CD4-positive, alpha-beta memory T cell (primary cell): Measurements from ENCODE around the gene DGKG. TPM values are rescaled to one million over a fixed set of nuclear protein-coding genes. Genes with fewer than 3 reads are reported as not detected.

Source experiments
- CTCF ChIA-PET: fragments of 350-600 bp; sonication (Branson Sonifier 250); formaldehyde crosslinking; loops from one replicate; lab custom pipeline; 2021; ENCODE audit warnings: inconsistent platforms; ENCODE audit not compliant: partially characterized antibody; lab: Charles Lee
- POLR2A ChIA-PET: fragments of 350-600 bp; sonication (Branson Sonifier 250); formaldehyde crosslinking; loops from one replicate; lab custom pipeline; 2021; ENCODE audit not compliant: partially characterized antibody; lab: Charles Lee
- DNase-seq, 5 donors: peaks; one replicate each; pipeline versions ENCODE4 v3.0.0 to v3.0.0-alpha.2; 2020 to 2022; ENCODE audit warnings: mixed read lengths in 1 of 5
- H3K27ac ChIP-seq: one replicate; pipeline ENCODE4 v1.7.0; 2013; ENCODE audit warnings: low read depth, low read length
- H3K27me3 ChIP-seq: 2 replicates; pipeline ENCODE4 v1.7.0; 2013; ENCODE audit warnings: mild to moderate bottlenecking, low read length, moderate library complexity; ENCODE audit not compliant: insufficient read depth
- H3K36me3 ChIP-seq: 2 replicates; pipeline ENCODE4 v1.7.0; 2013; ENCODE audit warnings: mild to moderate bottlenecking, low read length, moderate library complexity; ENCODE audit not compliant: insufficient read depth
- H3K4me1 ChIP-seq: 2 replicates; pipeline ENCODE4 v1.7.0; 2013; ENCODE audit warnings: mild to moderate bottlenecking, low read length, moderate library complexity; ENCODE audit not compliant: insufficient read depth
- H3K4me3 ChIP-seq, 2 donors: one replicate each; pipeline ENCODE4 v1.7.0; 2013; ENCODE audit warnings: low read length in 2 of 2, mild to moderate bottlenecking in 1 of 2
- H3K9me3 ChIP-seq, 2 donors: one replicate each; pipeline ENCODE4 v1.7.0; 2013; ENCODE audit warnings: low read length in 2 of 2, control low read depth in 1 of 2; ENCODE audit not compliant: control insufficient read depth in 1 of 2
- H3K27ac Mint-ChIP-seq, 7 donors: one replicate each; pipeline ENCODE4 v1.8.0; 2020 to 2021; ENCODE audit warnings: mixed read lengths in 7 of 7, mild to moderate bottlenecking in 6 of 7, inconsistent platforms in 3 of 7, moderate library complexity in 3 of 7
- H3K27me3 Mint-ChIP-seq, 2 donors: one replicate each; pipeline ENCODE4 v1.8.0; 2020 to 2021; ENCODE audit warnings: mixed read lengths in 2 of 2
- H3K36me3 Mint-ChIP-seq, 2 donors: one replicate each; pipeline ENCODE4 v1.8.0; 2020 to 2021; ENCODE audit warnings: mixed read lengths in 2 of 2, inconsistent platforms in 1 of 2, mild to moderate bottlenecking in 1 of 2
- H3K4me1 Mint-ChIP-seq, 4 donors: one replicate each; pipeline ENCODE4 v1.8.0; 2020 to 2021; ENCODE audit warnings: mixed read lengths in 4 of 4, mild to moderate bottlenecking in 1 of 4
- H3K4me3 Mint-ChIP-seq, 8 donors: one replicate each; pipeline ENCODE4 v1.8.0; 2020 to 2021; ENCODE audit warnings: mixed read lengths in 8 of 8, mild to moderate bottlenecking in 7 of 8, moderate library complexity in 6 of 8, inconsistent platforms in 3 of 8
- H3K9me3 Mint-ChIP-seq, 8 donors: one replicate each; pipeline ENCODE4 v1.8.0; 2020 to 2021; ENCODE audit warnings: mixed read lengths in 8 of 8, mild to moderate bottlenecking in 5 of 8, inconsistent platforms in 3 of 8, moderate library complexity in 1 of 8
- intact Hi-C: fragments of 100-400 bp; cut with micrococcal nuclease; formaldehyde crosslinking; loops from one replicate; pipeline ENCODE4 v1.15.1; 2023
- polyA plus RNA-seq, 2 donors: library from polyadenylated mRNA; unstranded; fragments of 300-500 nt; fragmentation: Illumina TruSeq; gene quantifications; one replicate each; pipeline ENCODE4 v1.2.3, GENCODE V29; 2021
- total RNA-seq, 2 experiments: library from RNA; stranded (reverse); gene quantifications; one replicate each; pipeline ENCODE4 v1.2.3, GENCODE V29; 2021

DGKG gene
- total and polyA plus RNA-seq, 4 experiments from 2014 or later: 0.75 TPM; not detected in 3

- ChIA-PET CTCF (interaction anchor here (0.9 to 12.1 kb wide), 6 partner anchors 9 to 356 kb away, joined by 3 to 333 read pairs (median 6); no protein-coding TSS in a partner anchor), POLR2A (interaction anchor here (1.2 kb wide), 1 partner anchor 278 kb away, joined by 3 read pairs; no protein-coding TSS in a partner anchor)
- Histone ChIP-seq H3K4me3 (no peak overlapping the region), H3K36me3 (no peaks in the 10 kb centered on the region), H3K27me3 (no peaks in the 10 kb centered on the region), H3K9me3 (no peaks in the 10 kb centered on the region), H3K4me1 (peaks cover 9% of the 10 kb centered on the region), H3K27ac (no peak overlapping the region)
- no peak overlapping the region for H3K4me3 Mint-ChIP-seq
- no peak overlapping the region for H3K27ac Mint-ChIP-seq
- H3K27me3 Mint-ChIP-seq: peaks cover 2% of the 10 kb centered on the region in 2 donors
- no peaks in the 10 kb centered on the region for H3K36me3 Mint-ChIP-seq
- no peaks in the 10 kb centered on the region for H3K9me3 Mint-ChIP-seq
- intact Hi-C loops: no loop called here
- no peak for DNase-seq
- H3K4me1 Mint-ChIP-seq: peaks cover 4 to 9% (median 5%) of the 10 kb centered on the region in 4 donors
These were observed 100.4 kb downstream of the DGKG start for GRCh38 chr3:186261638-186262037.

GRCh38 chr3:186260726-186261125, 101.3 kb downstream of the DGKG start:
- POLR2A ChIA-PET: interaction anchor here (1.2 kb wide), 1 partner anchor 279 kb away, joined by 3 read pairs; no protein-coding TSS in a partner anchor
- intact Hi-C loops: no loop called here
- Mint-ChIP-seq H3K9me3 (no peaks in the 10 kb centered on the region), H3K4me1 (peaks cover 4 to 10% (median 8%) of the 10 kb centered on the region in 4 donors), H3K27me3 (peaks cover 2% of the 10 kb centered on the region in 2 donors), H3K27ac (no peak overlapping the region), H3K4me3 (no peak overlapping the region), H3K36me3 (no peaks in the 10 kb centered on the region)
- H3K9me3 ChIP-seq: no peaks in the 10 kb centered on the region
- CTCF ChIA-PET: interaction anchor here (1.2 to 12.1 kb wide), 6 partner anchors 14 to 356 kb away, joined by 3 to 333 read pairs (median 12); no protein-coding TSS in a partner anchor
- H3K4me1 ChIP-seq: peaks cover 9% of the 10 kb centered on the region
- no peak overlapping the region for H3K27ac ChIP-seq
- H3K4me3 ChIP-seq: no peak overlapping the region
- no peak for DNase-seq
- H3K36me3 ChIP-seq: no peaks in the 10 kb centered on the region
- H3K27me3 ChIP-seq: no peaks in the 10 kb centered on the region

- Histone ChIP-seq H3K4me3 (no peak overlapping the region), H3K27ac (no peak overlapping the region), H3K27me3 (no peaks in the 10 kb centered on the region), H3K9me3 (no peaks in the 10 kb centered on the region), H3K4me1 (peaks cover 14% of the 10 kb centered on the region), H3K36me3 (no peaks in the 10 kb centered on the region)
- peaks cover 8 to 16% (median 12%) of the 10 kb centered on the region in 4 donors for H3K4me1 Mint-ChIP-seq
- peak overlapping the region in 6 of 7 donors; percentile 5 to 89 (median 80) for H3K27ac Mint-ChIP-seq
- ChIA-PET CTCF (interaction anchor here (0.6 to 12.1 kb wide), 29 partner anchors 9 to 365 kb away, joined by 3 to 333 read pairs (median 4); partner anchors contain the start of gene CRYGS), POLR2A (interaction anchor here (0.6 to 2.3 kb wide), 2 partner anchors 274 to 280 kb away, joined by 3 to 12 read pairs; no protein-coding TSS in a partner anchor)
- peaks cover 2% of the 10 kb centered on the region in 2 donors for H3K27me3 Mint-ChIP-seq
- H3K4me3 Mint-ChIP-seq: peak overlapping the region in 4 of 8 donors; percentile 30 to 56 (median 43)
- H3K36me3 Mint-ChIP-seq: no peaks in the 10 kb centered on the region
- DNase-seq: peak; percentile 49 to 61 (median 59)
- intact Hi-C loops: loop anchor here (1.0 to 5.0 kb wide), 4 partner anchors 281 to 568 kb away; no protein-coding TSS in a partner anchor
- H3K9me3 Mint-ChIP-seq: no peaks in the 10 kb centered on the region
These were observed 102.2 kb downstream of the DGKG start for GRCh38 chr3:186259612-186260383.

GRCh38 chr3:186258968-186259367, 103.1 kb downstream of the DGKG start:
- H3K4me3 Mint-ChIP-seq: no peak overlapping the region
- ChIA-PET CTCF (interaction anchor here (0.7 to 12.1 kb wide), 24 partner anchors 9 to 358 kb away, joined by 3 to 333 read pairs (median 5); partner anchors contain the start of gene CRYGS), POLR2A (interaction anchor here (0.6 to 2.3 kb wide), 2 partner anchors 275 to 281 kb away, joined by 3 to 12 read pairs; no protein-coding TSS in a partner anchor)
- H3K36me3 Mint-ChIP-seq: no peaks in the 10 kb centered on the region
- H3K27me3 ChIP-seq: no peaks in the 10 kb centered on the region
- peaks cover 2% of the 10 kb centered on the region in 2 donors for H3K27me3 Mint-ChIP-seq
- no peak overlapping the region for H3K27ac ChIP-seq
- peaks cover 22% of the 10 kb centered on the region for H3K4me1 ChIP-seq
- H3K4me3 ChIP-seq: no peak overlapping the region
- no peak for DNase-seq
- H3K36me3 ChIP-seq: no peaks in the 10 kb centered on the region
- H3K27ac Mint-ChIP-seq: no peak overlapping the region
- H3K9me3 Mint-ChIP-seq: no peaks in the 10 kb centered on the region
- peaks cover 15 to 24% (median 19%) of the 10 kb centered on the region in 4 donors for H3K4me1 Mint-ChIP-seq
- intact Hi-C loops: loop anchor here (1.0 to 5.0 kb wide), 4 partner anchors 281 to 568 kb away; no protein-coding TSS in a partner anchor
- no peaks in the 10 kb centered on the region for H3K9me3 ChIP-seq

GRCh38 chr3:186257866-186258265, 104.2 kb downstream of the DGKG start:
- Histone ChIP-seq H3K4me3 (no peak overlapping the region), H3K27me3 (no peaks in the 10 kb centered on the region), H3K27ac (no peak overlapping the region), H3K36me3 (no peaks in the 10 kb centered on the region), H3K4me1 (peaks cover 24% of the 10 kb centered on the region), H3K9me3 (no peaks in the 10 kb centered on the region)
- intact Hi-C loops: loop anchor here (5.0 kb wide), 2 partner anchors 281 to 569 kb away; no protein-coding TSS in a partner anchor
- Mint-ChIP-seq H3K4me3 (no peak overlapping the region), H3K27me3 (peaks cover 2% of the 10 kb centered on the region in 2 donors), H3K36me3 (no peaks in the 10 kb centered on the region), H3K9me3 (no peaks in the 10 kb centered on the region), H3K4me1 (peaks cover 15 to 27% (median 20%) of the 10 kb centered on the region in 4 donors), H3K27ac (no peak overlapping the region)
- no peak for DNase-seq
- POLR2A ChIA-PET: interaction anchor here (2.3 kb wide), 1 partner anchor 282 kb away, joined by 12 read pairs; no protein-coding TSS in a partner anchor
- CTCF ChIA-PET: interaction anchor here (0.6 to 12.1 kb wide), 6 partner anchors 11 to 388 kb away, joined by 3 to 333 read pairs (median 12); no protein-coding TSS in a partner anchor

- Histone ChIP-seq H3K27me3 (no peaks in the 10 kb centered on the region), H3K9me3 (no peaks in the 10 kb centered on the region), H3K4me1 (peaks cover 24% of the 10 kb centered on the region), H3K36me3 (no peaks in the 10 kb centered on the region), H3K4me3 (no peak overlapping the region), H3K27ac (no peak overlapping the region)
- no peaks in the 10 kb centered on the region for H3K36me3 Mint-ChIP-seq
- peak overlapping the region in 2 of 7 donors; percentile 29 to 52 for H3K27ac Mint-ChIP-seq
- DNase-seq: no peak
- ChIA-PET CTCF (interaction anchor here (1.8 to 12.1 kb wide), 3 partner anchors 9 to 361 kb away, joined by 4 to 333 read pairs (median 8); no protein-coding TSS in a partner anchor), POLR2A (no interaction called here)
- H3K4me1 Mint-ChIP-seq: peaks cover 15 to 27% (median 20%) of the 10 kb centered on the region in 4 donors
- intact Hi-C loops: loop anchor here (5.0 kb wide), 2 partner anchors 279 to 571 kb away; no protein-coding TSS in a partner anchor
- no peak overlapping the region for H3K4me3 Mint-ChIP-seq
- peaks cover 2 to 3% of the 10 kb centered on the region in 2 donors for H3K27me3 Mint-ChIP-seq
- no peaks in the 10 kb centered on the region for H3K9me3 Mint-ChIP-seq
These were observed 106.2 kb downstream of the DGKG start for GRCh38 chr3:186255703-186256331.
